ENCODE data around the gene CCDC152. TPM values are rescaled to one million over a fixed set of nuclear protein-coding genes. Genes with fewer than 3 reads are reported as not detected.

The CCDC152 gene
- total RNA-seq, 4 donors from 2014 or later: 0.44 to 0.79 (median 0.56) TPM

DNA sequence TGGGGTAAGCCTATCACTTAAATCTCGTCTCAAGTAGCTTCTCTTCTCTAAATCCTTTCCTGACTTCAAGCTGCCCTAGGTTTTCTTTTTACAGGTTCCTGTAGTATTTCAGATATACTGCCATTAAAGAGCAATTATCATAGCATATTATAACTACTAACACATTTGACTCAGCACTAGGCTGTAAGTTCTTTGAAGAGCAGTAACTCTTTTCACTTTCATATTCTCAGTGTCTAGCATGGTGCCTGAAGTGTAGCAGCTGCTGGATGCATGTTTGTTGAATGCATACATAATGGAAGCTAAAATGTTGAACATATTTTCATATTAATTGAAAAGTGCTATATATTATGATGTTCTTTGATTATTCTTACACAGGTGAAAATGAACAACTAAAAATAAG lies 22.5 kb downstream of the CCDC152 start:
- DNase-seq (ENCODE audit: low spot score) (no peak), ATAC-seq (ENCODE audit: low FRiP score) (no peak)
- TF ChIP-seq, protein P1, sequence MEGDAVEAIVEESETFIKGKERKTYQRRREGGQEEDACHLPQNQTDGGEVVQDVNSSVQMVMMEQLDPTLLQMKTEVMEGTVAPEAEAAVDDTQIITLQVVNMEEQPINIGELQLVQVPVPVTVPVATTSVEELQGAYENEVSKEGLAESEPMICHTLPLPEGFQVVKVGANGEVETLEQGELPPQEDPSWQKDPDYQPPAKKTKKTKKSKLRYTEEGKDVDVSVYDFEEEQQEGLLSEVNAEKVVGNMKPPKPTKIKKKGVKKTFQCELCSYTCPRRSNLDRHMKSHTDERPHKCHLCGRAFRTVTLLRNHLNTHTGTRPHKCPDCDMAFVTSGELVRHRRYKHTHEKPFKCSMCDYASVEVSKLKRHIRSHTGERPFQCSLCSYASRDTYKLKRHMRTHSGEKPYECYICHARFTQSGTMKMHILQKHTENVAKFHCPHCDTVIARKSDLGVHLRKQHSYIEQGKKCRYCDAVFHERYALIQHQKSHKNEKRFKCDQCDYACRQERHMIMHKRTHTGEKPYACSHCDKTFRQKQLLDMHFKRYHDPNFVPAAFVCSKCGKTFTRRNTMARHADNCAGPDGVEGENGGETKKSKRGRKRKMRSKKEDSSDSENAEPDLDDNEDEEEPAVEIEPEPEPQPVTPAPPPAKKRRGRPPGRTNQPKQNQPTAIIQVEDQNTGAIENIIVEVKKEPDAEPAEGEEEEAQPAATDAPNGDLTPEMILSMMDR (IDR thresholded peaks at IDR 0.05): no peak

DNA sequence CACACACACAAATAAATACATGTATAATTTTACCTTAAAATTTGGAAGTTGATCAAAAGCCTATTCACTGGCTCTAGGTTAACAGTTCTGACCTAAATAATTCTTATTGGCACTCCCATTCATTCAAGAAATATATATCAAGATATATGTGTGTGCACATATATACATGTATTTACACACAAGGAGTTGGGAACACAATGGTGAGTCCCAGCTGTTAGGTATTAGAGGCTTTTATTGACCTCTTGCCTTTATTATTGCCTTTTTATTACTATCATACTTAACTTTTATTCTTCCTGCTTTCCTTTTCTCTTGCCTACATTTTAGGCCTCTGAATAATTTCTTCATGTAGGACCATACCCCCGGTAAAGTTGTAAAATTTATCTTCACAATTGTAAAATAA lies 25.0 kb downstream of the CCDC152 start:
- DNase-seq (ENCODE audit: low spot score): no peak
- TF ChIP-seq, protein P1 (IDR thresholded peaks at IDR 0.05): no peak
- no peak for ATAC-seq (ENCODE audit: low FRiP score)

DNA sequence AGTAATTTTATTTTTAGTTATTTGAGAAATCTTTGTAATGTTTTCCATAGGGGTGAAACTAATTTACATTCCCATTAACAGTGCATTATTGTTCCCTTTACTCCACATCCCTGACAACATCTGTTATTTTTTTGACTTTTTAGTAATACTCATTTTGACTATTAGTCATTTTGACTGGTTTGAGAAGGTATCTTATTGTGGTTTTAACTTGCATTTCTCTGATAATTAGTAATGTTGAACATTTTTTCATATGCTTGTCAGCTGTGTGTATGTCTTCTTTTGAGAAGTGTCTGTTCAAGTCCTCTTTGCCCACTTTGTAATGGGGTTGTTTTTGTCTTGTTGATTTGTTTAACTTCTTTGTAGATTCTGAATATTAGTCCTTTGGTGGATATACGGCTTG lies 27.5 kb downstream of the CCDC152 start:
- no peak for DNase-seq (ENCODE audit: low spot score)
- ATAC-seq (ENCODE audit: low FRiP score): no peak
- TF ChIP-seq, protein P1 (IDR thresholded peaks at IDR 0.05): no peak

DNA sequence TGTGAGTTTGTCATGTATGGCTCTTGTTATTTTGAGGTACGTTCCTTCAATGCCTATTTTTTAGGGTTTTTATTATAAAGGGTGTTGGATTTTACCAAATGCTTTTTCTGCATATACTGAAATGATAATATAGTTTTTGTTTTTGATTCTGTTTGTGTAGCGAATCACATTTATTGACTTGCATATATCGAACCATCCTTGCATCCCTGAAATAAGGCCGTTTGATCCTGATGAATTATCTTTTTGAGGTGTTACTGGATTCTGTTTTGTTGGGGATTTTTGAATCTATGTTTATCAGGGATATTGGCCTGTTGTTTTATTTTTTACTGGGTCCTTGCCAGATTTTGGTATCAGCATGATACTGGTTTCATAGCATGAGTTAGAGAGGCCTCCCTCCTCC lies 29.1 kb downstream of the CCDC152 start:
- TF ChIP-seq, protein P1 (IDR thresholded peaks at IDR 0.05): no peak
- no peak for DNase-seq (ENCODE audit: low spot score)
- no peak for ATAC-seq (ENCODE audit: low FRiP score)

DNA sequence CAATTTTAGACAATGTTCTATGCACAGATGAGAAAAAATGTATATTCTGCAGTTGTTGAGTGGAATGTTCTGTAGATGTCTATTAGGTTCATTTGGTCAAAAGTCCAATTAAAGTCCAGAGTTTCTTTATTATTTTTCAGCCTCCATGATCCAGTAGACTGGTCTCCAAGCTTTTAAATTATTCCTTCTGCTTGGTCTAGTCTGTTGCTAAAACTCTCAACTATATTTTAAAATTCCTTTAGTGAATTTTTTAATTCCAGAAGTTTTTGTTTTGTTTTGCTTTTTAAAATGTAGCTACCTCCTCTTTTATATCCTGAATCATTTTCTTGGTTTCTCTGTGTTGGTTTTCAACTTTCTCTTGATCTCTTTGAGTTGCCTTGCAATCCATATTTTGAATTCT lies 30.5 kb downstream of the CCDC152 start:
- TF ChIP-seq, protein P1 (IDR thresholded peaks at IDR 0.05): no peak
- DNase-seq (ENCODE audit: low spot score) (no peak), ATAC-seq (ENCODE audit: low FRiP score) (no peak)

DNA sequence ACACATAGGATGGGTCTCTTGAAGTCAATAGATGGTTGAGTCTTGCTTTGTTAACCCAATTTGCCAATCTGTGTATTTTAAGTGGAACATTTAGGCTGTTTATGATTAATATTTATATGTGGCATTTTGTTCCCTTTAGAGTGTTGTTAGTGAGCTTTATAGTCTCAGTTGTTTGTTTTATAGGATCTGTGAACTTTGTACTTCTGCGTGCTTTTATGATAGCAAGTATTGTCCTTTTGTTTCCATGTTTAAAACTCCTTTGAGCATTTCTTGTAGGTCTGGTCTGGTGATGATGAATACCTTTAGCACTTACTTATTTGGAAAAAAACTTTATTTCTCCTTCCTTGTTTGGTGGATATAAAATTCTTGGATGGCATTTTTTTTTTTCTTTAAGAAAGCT lies 31.2 kb downstream of the CCDC152 start:
- TF ChIP-seq, protein P1 (IDR thresholded peaks at IDR 0.05): no peak
- no peak for DNase-seq (ENCODE audit: low spot score)
- no peak for ATAC-seq (ENCODE audit: low FRiP score)

DNA sequence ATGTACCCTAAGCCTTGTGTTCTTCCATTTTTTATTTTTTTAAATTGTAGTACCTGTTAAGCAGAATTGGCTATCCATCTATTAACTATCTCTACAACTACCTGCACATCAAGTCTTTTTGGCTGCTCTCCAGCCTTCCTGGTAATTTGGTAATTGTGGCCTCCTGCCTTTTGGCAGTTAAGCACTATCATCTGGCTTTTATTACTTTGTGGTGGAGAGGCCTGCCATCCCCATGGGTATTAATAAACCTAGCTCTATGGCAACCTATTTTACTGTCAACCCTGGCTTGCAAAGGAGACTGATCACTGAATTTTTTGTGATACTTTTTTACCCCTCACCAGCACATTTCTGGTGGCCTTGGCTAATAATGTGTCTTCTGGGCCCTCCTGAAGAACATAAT lies 34.5 kb downstream of the CCDC152 start:
- DNase-seq (ENCODE audit: low spot score) (no peak), ATAC-seq (ENCODE audit: low FRiP score) (no peak)
- TF ChIP-seq, protein P1 (IDR thresholded peaks at IDR 0.05): no peak
